Activated CD4-positive, alpha-beta T cell treated with anti-CD3 and anti-CD28 coated beads, Interleukin-2, amount 50 U/mL, for 4 hours (primary cell): Measurements from ENCODE around the gene P2RY6.

Source experiments
- DNase-seq, 2 experiments: peaks; one replicate each; pipeline ENCODE4 v3.0.0-alpha.2; 2020

P2RY6 gene

GRCh38 chr11:73340164-73340563, 68.0 kb downstream of the P2RY6 start:
- no peak for DNase-seq

- DNase-seq, result no peak
Measured at GRCh38 chr11:73342633-73343032, 70.5 kb downstream of the P2RY6 start.

DNA sequence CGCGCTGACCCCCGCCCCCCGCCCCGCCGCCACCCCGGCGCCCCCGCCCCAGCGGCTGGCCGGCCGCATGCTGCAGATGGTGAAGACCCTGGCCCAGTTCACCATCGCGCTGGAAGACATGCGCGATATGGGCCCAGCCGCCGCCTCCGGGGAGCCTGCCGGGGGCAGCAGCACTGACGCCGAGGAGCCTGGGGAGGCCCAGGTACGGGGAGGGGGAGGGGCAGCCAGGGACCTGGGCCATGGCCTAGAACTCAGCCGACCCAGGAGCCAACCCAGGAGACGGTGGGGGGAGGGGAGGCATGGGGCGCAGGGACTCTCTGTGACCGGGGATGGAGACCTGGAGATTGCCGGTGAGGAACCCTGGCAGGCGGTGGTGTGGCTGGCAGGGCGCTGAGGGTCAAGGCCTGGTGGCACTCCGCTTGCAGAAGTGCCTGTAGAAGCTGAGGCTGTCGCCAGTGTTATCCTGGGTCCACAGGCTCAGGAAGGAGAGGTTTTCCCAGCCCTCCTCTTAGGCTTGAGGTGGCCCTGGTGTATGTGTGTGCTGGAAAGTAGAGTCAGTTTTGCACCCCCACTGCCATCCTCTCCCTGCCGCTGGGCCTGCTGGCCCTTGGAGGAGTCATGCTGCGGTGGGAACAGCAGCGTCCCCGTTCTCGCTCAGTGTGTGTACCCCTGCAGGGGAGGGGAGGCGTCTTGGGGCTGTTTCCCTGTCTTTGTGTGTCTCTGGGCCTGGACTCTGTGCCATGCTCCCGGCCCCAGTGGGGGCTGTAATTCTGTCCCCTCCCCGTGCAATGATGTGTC, 71.1 kb downstream of the P2RY6 start:
- DNase-seq, result no peak

- no peak for DNase-seq
Measured at GRCh38 chr11:73344191-73344607, 72.1 kb downstream of the P2RY6 start.

GRCh38 chr11:73345481-73346160, 73.5 kb downstream of the P2RY6 start:
- no peak for DNase-seq

DNA sequence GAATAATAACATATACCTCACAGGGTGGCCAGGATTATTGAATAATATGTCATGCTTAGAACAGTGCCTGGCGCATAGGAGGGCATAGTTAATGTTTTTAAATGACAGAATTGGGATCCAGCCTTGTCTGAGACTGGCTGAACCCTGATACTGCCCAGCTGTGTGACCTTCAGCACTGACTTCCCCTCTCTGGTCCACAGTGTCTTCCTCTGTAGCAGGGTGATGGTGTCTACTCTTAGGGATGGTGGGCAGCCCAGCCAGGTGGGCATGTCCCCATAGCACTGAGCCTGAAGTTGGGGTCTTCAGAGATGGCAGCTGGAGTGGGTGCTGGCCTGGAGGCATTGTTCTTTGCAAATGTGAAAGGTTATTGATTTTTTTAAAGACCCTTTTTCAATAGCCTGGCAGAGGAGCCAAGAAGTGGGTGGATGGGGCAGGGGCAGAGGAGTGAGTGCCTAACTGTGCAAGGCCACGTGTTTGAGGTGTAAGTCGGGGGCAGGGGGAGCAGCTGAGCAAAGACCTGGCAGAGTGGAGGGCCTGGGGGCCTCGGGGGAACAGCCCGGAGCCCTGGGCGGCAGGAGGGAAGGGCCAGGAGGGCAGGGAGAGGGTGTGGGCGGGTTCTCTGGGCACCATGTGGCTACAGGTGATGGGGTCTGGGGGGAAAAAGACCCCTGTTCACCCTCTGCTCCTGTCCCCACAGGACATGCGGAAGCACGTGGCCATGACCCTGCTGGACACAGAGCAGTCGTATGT, 74.2 kb downstream of the P2RY6 start:
- DNase-seq, result no peak

DNA sequence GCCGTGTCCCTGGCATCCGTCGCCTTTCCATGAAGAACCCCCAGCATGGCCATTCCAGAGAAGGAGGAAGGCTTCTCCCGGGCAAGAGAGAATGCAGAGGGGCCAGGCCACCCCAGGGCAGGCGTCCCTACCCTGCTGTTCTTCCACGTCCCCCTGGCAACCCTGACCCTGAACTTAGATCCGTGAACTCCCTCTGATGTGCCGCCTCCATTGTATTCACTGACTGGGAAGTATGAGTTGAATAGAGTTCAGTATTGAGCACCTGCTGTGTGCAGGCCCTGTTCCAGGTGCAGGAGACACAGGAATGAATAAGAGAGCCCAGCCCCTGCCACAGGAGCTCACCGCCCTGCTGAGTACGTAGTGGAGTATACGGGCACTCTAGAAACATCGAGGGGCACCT, 74.9 kb downstream of the P2RY6 start:
- DNase-seq, result no peak
